Prostate gland (tissue), 2 donors: ENCODE data around the gene ZNF273. TPM values are rescaled to one million over a fixed set of nuclear protein-coding genes. Genes with fewer than 3 reads are reported as not detected.

ENCODE experiments used
- DNase-seq: peaks from one replicate; pipeline ENCODE4 v3.0.0-alpha.2; 2019; ENCODE audit warnings: low spot score
- H3K27ac ChIP-seq, 2 donors: fragments of 200-600 bp; sonication (generic); 2 replicates each; pipeline ENCODE4 v1.5.1; 2017 to 2019
- H3K27me3 ChIP-seq: fragments of 200-600 bp; sonication (generic); replicated peaks from 2 replicates; pipeline ENCODE4 v1.5.1; 2019; ENCODE audit not compliant: insufficient read depth
- H3K36me3 ChIP-seq, 2 donors: fragments of 200-600 bp; sonication (generic); 1 replicate in 1 of 2; 2 replicates in 1 of 2; pipeline versions ENCODE4 v1.5.1 to v1.8.1; 2017 to 2019
- H3K4me1 ChIP-seq: fragments of 200-600 bp; sonication (generic); replicated peaks from 2 replicates; pipeline ENCODE4 v1.5.1; 2019
- H3K4me3 ChIP-seq, 2 donors: fragments of 200-600 bp; sonication (generic); 2 replicates each; pipeline ENCODE4 v1.5.1; 2017 to 2019
- H3K9me3 ChIP-seq: fragments of 200-600 bp; sonication (generic); 2 replicates; pipeline ENCODE4 v1.5.1; 2017
- CTCF ChIP-seq, 4 experiments: fragments of 200-600 bp in 2 of 4; fragments of 450-650 bp in 2 of 4; sonication (generic) in 2 of 4; IDR thresholded peaks; 1 replicate in 3 of 4; 2 replicates in 1 of 4; pipeline ENCODE4 v1.5.1; 2016 to 2019; ENCODE audit warnings: antibody characterized with exemption in 4 of 4, mild to moderate bottlenecking in 2 of 4, moderate library complexity in 2 of 4
- POLR2A ChIP-seq: fragments of 450-650 bp; IDR thresholded peaks from one replicate; pipeline ENCODE4 v1.6.1; 2016; ENCODE audit warnings: antibody characterized with exemption, mild to moderate bottlenecking
- POLR2AphosphoS5 ChIP-seq: sonication (generic); formaldehyde crosslinking; IDR thresholded peaks from one replicate; pipeline ENCODE4 v1.6.1; 2017; ENCODE audit warnings: antibody characterized with exemption
- WGBS: methylation state at CpG from one replicate; pipeline ENCODE4 v1.1.5; 2018; 5-methylcytosine and 5-hydroxymethylcytosine counted together
- intact Hi-C: fragments of 100-400 bp; cut with DNase I; formaldehyde crosslinking; loops from one replicate; pipeline ENCODE4 v1.14.2; 2022
- total RNA-seq, 2 donors: library from RNA; depleted of rRNA; stranded (reverse); fragments of >200 nt; gene quantifications; one replicate each; pipeline ENCODE4 v1.1.0, GENCODE V29; 2016

The ZNF273 gene
- total RNA-seq, 2 donors from 2014 or later = 9.7 to 11.5 TPM

GRCh38 chr7:64873517-64873916 lies 29.6 kb upstream of the ZNF273 start:
- DNase-seq = no peak
- intact Hi-C loops = no loop called here
- no peaks in the 10 kb centered on the region for H3K36me3 ChIP-seq
- H3K9me3 ChIP-seq = no peaks in the 10 kb centered on the region
- H3K27me3 ChIP-seq = no peaks in the 10 kb centered on the region
- no peaks in the 10 kb centered on the region for H3K4me1 ChIP-seq
- H3K27ac ChIP-seq = no peak overlapping the region
- 75% methylated on average over 5 of the region's 5 CpGs for WGBS
- TF ChIP-seq POLR2AphosphoS5 (no peak), POLR2A (no peak), CTCF (IDR thresholded peaks at IDR 0.05) (no peak)
- H3K4me3 ChIP-seq = no peak overlapping the region

GRCh38 chr7:64874114-64874513 lies 29.0 kb upstream of the ZNF273 start:
- TF ChIP-seq POLR2A = no peak
- TF ChIP-seq POLR2AphosphoS5 = no peak
- no peak for TF ChIP-seq CTCF (IDR thresholded peaks at IDR 0.05)
- 55% methylated on average over 10 of the region's 10 CpGs for WGBS
- Histone ChIP-seq H3K27me3 (no peaks in the 10 kb centered on the region), H3K4me3 (no peak overlapping the region), H3K9me3 (no peaks in the 10 kb centered on the region), H3K36me3 (no peaks in the 10 kb centered on the region), H3K4me1 (no peaks in the 10 kb centered on the region), H3K27ac (no peak overlapping the region)
- DNase-seq = no peak
- intact Hi-C loops = no loop called here

- H3K4me3 ChIP-seq = no peak overlapping the region
- DNase-seq = no peak
- H3K27me3 ChIP-seq = no peaks in the 10 kb centered on the region
- no peaks in the 10 kb centered on the region for H3K9me3 ChIP-seq
- WGBS = 79% methylated on average over 23 of the region's 23 CpGs
- no peak overlapping the region for H3K27ac ChIP-seq
- H3K36me3 ChIP-seq = no peaks in the 10 kb centered on the region
- no peaks in the 10 kb centered on the region for H3K4me1 ChIP-seq
- intact Hi-C loops = no loop called here
- TF ChIP-seq CTCF (IDR thresholded peaks at IDR 0.05) (no peak), POLR2AphosphoS5 (no peak), POLR2A (no peak)
These were observed 28.4 kb upstream of the ZNF273 start for GRCh38 chr7:64874562-64875250.

- Histone ChIP-seq H3K36me3 (no peaks in the 10 kb centered on the region), H3K4me3 (no peak overlapping the region), H3K27me3 (no peaks in the 10 kb centered on the region), H3K9me3 (no peaks in the 10 kb centered on the region), H3K27ac (no peak overlapping the region), H3K4me1 (no peaks in the 10 kb centered on the region)
- TF ChIP-seq CTCF (IDR thresholded peaks at IDR 0.05) = no peak
- no peak for TF ChIP-seq POLR2AphosphoS5
- no peak for TF ChIP-seq POLR2A
- intact Hi-C loops = no loop called here
- no peak for DNase-seq
- WGBS = 94% methylated on average over 18 of the region's 18 CpGs
These were observed 27.8 kb upstream of the ZNF273 start for GRCh38 chr7:64875258-64875657.
